Pancreas (tissue), 10 donors: ENCODE measurements around the gene GPR171. TPM values are rescaled to one million over a fixed set of nuclear protein-coding genes. Genes with fewer than 3 reads are reported as not detected.

Experiments used
- ATAC-seq, 4 donors: fragments of 200-7000 bp; cut with Tn5 transposase; one replicate each; pipeline versions ENCODE4 v1.8.0 to v1.9.1; 2020; ENCODE audit warnings: mild to moderate bottlenecking in 4 of 4, moderate library complexity in 4 of 4
- DNase-seq, 6 donors: peaks; one replicate each; pipeline ENCODE4 v3.0.0-alpha.2; 2020
- FAIRE-seq: peaks from 2 replicates; lab custom pipeline; 2012; peaks lifted over from hg19 to GRCh38; lab: Jason Lieb, UNC
- H3K27ac ChIP-seq, 4 donors: fragments of 200-600 bp; sonication (generic); 1 replicate in 3 of 4; 2 replicates in 1 of 4; pipeline versions ENCODE4 v1.5.0 to v1.8.0; 2020
- H3K27me3 ChIP-seq, 4 donors: fragments of 200-600 bp; one replicate each; pipeline ENCODE4 v1.8.0; 2021
- H3K36me3 ChIP-seq, 3 donors: fragments of 200-600 bp; sonication (generic) in 1 of 3; one replicate each; pipeline versions ENCODE4 v1.5.0 to v1.8.0; 2020 to 2021
- H3K4me1 ChIP-seq, 3 donors: fragments of 200-600 bp; one replicate each; pipeline ENCODE4 v1.8.0; 2021
- H3K4me3 ChIP-seq, 4 donors: fragments of 200-600 bp; sonication (generic) in 2 of 4; one replicate each; pipeline versions ENCODE4 v1.5.0 to v1.8.0; 2020 to 2021
- H3K9me3 ChIP-seq, 4 donors: fragments of 200-600 bp; one replicate each; pipeline ENCODE4 v1.8.0; 2021
- WGBS, 2 donors: extraction: QIAGEN DNeasy Blood & Tissue Kit; methylation state at CpG; one replicate each; pipeline ENCODE4 v1.1.7; 2013; 5-methylcytosine and 5-hydroxymethylcytosine counted together
- intact Hi-C, 3 donors: fragments of 100-400 bp; cut with DNase I; formaldehyde crosslinking; loops; one replicate each; pipeline versions ENCODE4 v1.11.1 to v1.14.2; 2022
- polyA plus RNA-seq, 2 donors: library from polyadenylated mRNA; stranded (reverse); fragments of 200-250 nt; gene quantifications; one replicate each; pipeline ENCODE4 v1.2.3, GENCODE V29; 2013
- total RNA-seq, 6 donors: library from RNA; stranded (reverse); fragmentation: NEBNext Ultra II Directional in 4 of 6; extraction: Animal tissue kit (Norgen Biotek cat#: 25700) in 4 of 6; gene quantifications; one replicate each; pipeline versions ENCODE4 v1.2.1 to v1.2.4, GENCODE V29; 2021 to 2023
- TF ChIP-seq, protein P1 (sequence below), 4 donors: fragments of 200-600 bp; sonication (generic) in 3 of 4; IDR thresholded peaks; one replicate each; pipeline versions ENCODE4 v1.5.0 to v1.8.0; 2021; ENCODE audit warnings: antibody characterized with exemption in 4 of 4
- donor health status: healthy with polysubstance abuse.
- donor health status: DM: no; HTN: no; CAD: no; lungs with moderate emphysema.
- donor health status: DM: no; HTN: no; CAD: no.
- donor health status: control.
- donor health status: control.
- donor health status: Bipolar disorder and iron deficiency.
- donor health status: DM: yes; HTN: yes; CAD: no.
- donor health status: DM: no; HTN: no; CAD: no.
- donor health status: DM: no; HTN: no; CAD: no.
- donor health status: DM: yes; HTN: yes; CAD: no.

Gene GPR171
- total and polyA plus RNA-seq, 8 donors = 0.12 to 0.92 (median 0.19) TPM; not detected in 2

DNA sequence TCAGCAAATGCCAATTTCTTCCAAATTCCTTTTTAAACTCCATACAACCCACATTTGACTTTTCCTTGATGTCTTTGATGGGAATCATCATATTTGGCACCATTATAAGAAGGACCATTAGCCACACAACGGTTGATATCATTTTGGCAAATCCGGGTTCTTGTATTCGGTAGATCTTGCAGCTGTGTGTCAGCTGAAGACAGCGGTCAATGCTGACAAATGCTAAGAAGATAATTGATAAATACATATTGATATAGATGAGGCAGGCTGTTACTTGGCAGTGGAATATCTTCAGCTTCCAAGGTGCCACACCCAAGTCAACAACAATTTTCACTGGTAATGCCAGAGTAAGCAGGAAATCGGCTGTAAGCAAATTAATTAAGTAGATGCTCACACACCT is 4.2 kb downstream of the GPR171 start:
- H3K9me3 ChIP-seq = no peaks in the 10 kb centered on the region
- no peak for ATAC-seq
- WGBS, 2 donors = 82 to 85% methylated on average over 5 of the region's 5 CpGs
- no peak for DNase-seq
- no peaks in the 10 kb centered on the region for H3K36me3 ChIP-seq
- TF ChIP-seq, protein P1, sequence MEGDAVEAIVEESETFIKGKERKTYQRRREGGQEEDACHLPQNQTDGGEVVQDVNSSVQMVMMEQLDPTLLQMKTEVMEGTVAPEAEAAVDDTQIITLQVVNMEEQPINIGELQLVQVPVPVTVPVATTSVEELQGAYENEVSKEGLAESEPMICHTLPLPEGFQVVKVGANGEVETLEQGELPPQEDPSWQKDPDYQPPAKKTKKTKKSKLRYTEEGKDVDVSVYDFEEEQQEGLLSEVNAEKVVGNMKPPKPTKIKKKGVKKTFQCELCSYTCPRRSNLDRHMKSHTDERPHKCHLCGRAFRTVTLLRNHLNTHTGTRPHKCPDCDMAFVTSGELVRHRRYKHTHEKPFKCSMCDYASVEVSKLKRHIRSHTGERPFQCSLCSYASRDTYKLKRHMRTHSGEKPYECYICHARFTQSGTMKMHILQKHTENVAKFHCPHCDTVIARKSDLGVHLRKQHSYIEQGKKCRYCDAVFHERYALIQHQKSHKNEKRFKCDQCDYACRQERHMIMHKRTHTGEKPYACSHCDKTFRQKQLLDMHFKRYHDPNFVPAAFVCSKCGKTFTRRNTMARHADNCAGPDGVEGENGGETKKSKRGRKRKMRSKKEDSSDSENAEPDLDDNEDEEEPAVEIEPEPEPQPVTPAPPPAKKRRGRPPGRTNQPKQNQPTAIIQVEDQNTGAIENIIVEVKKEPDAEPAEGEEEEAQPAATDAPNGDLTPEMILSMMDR (IDR thresholded peaks at IDR 0.05) = no peak
- peaks cover 0 to 3% (median 0%) of the 10 kb centered on the region in 3 donors for H3K4me1 ChIP-seq
- no peak overlapping the region for H3K27ac ChIP-seq
- no peaks in the 10 kb centered on the region for H3K27me3 ChIP-seq
- no peak for FAIRE-seq
- H3K4me3 ChIP-seq = no peak overlapping the region
- intact Hi-C loops = no loop called here

DNA sequence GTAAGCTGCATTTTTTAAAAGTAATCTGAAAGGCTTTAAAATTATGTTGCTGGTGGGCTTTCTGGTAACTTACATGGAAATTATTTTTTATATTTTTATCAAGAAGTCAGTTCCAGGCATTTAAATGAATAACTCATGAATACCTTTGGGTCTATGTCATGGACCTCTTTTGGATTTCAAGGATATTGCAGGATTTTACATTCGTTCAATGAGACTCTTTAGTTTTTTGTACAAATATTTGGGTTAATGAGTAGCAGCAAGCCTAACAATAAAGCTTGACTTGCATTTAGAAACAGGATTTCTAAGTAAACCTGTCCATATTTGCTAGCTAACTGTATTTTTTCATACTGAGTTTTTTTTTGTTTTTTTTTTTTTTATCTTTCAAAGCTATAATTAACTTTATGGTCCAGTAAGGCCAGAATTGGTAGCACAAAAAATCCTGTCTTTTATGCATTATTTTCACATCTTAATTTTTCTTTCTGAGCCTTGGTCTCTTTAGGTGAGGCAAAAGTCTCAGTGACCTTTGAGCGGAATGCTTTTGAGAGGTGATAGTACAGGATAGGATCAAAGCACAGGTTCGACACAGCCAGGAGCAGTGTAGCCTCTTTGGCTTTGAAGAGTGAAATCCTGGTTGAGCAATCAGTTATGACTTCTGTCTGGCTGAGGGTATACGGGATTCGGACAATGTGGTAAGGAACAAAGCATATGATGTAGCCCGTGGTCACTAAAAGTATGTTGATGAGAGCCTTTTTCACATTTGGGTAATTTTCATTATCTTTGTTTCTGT is 4.8 kb downstream of the GPR171 start:
- Histone ChIP-seq H3K9me3 (no peaks in the 10 kb centered on the region), H3K36me3 (no peaks in the 10 kb centered on the region), H3K27me3 (no peaks in the 10 kb centered on the region), H3K4me3 (no peak overlapping the region), H3K27ac (no peak overlapping the region), H3K4me1 (peaks cover 0 to 3% (median 0%) of the 10 kb centered on the region in 3 donors)
- peak in 1 of 4 donors; percentile 46 for ATAC-seq
- 52 to 59% methylated on average over 6 of the region's 6 CpGs for WGBS, 2 donors
- TF ChIP-seq, protein P1 (IDR thresholded peaks at IDR 0.05) = no peak
- FAIRE-seq = no peak
- intact Hi-C loops = no loop called here
- no peak for DNase-seq

DNA sequence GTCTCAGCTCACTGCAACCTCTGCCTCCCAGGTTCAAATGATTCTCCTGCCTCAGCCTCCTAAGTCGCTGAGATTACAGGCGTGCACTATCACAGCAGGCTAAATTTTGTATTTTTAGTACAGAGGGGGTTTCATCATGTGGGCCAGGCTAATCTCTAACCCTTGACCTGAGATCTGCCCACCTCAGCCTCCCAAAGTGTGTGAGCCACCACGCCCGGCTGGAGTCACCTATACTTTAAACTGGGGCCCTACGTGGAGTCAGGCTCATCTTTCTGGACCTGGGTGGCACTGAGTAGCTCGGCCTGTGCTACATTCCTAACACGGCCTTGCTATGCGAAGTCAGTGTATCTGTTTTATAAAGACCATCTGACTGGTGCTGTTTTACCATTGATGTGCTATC is 5.8 kb downstream of the GPR171 start:
- Histone ChIP-seq H3K4me3 (no peak overlapping the region), H3K27me3 (no peaks in the 10 kb centered on the region), H3K4me1 (peaks cover 0 to 3% (median 0%) of the 10 kb centered on the region in 3 donors), H3K9me3 (no peaks in the 10 kb centered on the region), H3K27ac (no peak overlapping the region), H3K36me3 (no peaks in the 10 kb centered on the region)
- intact Hi-C loops = no loop called here
- 91 to 98% methylated on average over 8 of the region's 8 CpGs for WGBS, 2 donors
- FAIRE-seq (no peak), ATAC-seq (no peak), DNase-seq (no peak)
- TF ChIP-seq, protein P1 (IDR thresholded peaks at IDR 0.05) = no peak

DNA sequence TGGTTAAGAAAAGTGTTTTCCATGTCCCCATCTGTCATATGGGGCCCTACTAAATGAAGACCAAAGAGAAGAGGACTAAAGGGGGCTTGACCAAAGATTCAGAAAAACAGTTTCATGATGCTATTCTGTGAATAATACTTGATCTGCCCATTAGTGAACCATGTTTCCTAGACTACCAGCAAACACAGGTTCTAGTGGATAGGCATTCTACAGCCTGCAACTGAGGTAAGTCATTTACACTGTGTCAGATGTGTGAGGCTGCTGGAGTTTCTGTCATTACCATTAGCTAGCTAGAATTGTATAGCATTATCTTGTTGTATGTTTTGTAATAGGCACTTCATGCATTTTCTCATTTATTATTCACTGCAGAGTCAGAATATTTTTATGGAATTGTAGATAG is 6.6 kb downstream of the GPR171 start:
- FAIRE-seq = no peak

More for the DNA sequence above, 6.6 kb downstream of the GPR171 start:
- Histone ChIP-seq H3K9me3 (no peaks in the 10 kb centered on the region), H3K4me3 (no peak overlapping the region), H3K36me3 (no peaks in the 10 kb centered on the region), H3K27me3 (no peaks in the 10 kb centered on the region), H3K27ac (no peak overlapping the region), H3K4me1 (peaks cover 0 to 3% (median 0%) of the 10 kb centered on the region in 3 donors)
- ATAC-seq (no peak), DNase-seq (no peak)
- intact Hi-C loops = no loop called here
- TF ChIP-seq, protein P1 (IDR thresholded peaks at IDR 0.05) = no peak
